Measurements from ENCODE around the gene KLK2.

The KLK2 gene

GRCh38 chr19:50873056-50873455 is at the start of gene KLK2:
TSS of gene KLK2 (plus strand) at chr19:50873439. CDS start at chr19:50873474, 35 bp downstream.
- no peak for DNase-seq

DNA sequence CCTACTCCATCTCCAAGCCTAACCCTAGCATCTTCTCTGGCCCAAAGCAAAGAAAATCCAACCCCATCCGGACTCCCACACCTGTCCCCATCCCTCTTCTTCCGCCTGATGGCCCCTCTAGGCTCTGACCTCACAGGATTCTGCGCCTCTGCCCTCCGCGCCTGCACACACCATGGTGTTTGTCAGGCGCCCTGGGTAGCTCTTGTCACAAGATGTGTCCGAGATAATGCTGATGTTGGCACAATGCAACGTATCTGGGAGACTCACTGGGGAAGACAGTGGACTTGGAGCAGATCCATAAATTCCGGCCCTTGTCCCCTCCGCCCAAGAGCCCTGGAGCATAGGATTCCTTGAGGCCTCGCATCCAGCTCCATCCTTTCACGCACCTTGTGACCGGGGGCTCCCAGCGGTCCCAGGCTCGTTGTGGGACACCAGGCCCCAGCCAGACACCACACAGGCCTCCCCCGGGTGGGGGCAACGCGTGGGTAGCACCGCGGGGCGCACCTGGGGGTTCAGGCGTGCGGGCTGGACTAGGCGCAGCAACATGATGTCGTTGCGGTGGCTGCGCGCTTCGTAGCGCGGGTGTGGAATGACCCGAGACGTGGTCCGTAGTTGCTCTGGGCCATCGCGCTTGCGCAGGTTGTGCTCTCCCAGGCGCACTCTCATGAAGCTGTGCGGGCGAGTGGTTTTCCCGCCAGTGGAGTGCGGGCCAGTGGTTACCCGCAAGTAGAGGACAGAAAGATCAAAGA is 46.6 kb upstream of the KLK2 start:
- DNase-seq: no peak

DNA sequence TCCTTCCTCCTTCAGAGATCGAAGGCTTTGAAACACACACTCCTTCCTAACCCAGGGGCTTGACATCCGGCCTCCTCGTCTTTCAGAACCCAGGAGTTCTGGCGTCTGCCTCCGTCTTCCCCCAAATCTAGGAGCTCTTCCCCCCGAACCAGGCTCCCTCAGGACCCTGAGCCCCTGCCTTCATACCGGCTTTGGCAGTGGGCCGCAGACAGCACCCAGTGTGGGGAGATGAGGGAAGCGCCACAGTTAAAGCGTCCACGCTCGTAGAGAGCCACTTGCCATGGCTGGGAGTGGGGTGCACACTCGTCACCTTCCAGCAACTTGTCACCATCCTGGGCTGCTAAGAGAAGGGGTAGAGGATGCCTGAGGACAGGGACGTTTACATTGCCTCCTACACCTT is 45.8 kb upstream of the KLK2 start:
- no peak for DNase-seq

GRCh38 chr19:50829801-50830200 is 43.4 kb upstream of the KLK2 start:
- DNase-seq: no peak

GRCh38 chr19:50830266-50831025 is 42.8 kb upstream of the KLK2 start:
- DNase-seq: no peak

DNA sequence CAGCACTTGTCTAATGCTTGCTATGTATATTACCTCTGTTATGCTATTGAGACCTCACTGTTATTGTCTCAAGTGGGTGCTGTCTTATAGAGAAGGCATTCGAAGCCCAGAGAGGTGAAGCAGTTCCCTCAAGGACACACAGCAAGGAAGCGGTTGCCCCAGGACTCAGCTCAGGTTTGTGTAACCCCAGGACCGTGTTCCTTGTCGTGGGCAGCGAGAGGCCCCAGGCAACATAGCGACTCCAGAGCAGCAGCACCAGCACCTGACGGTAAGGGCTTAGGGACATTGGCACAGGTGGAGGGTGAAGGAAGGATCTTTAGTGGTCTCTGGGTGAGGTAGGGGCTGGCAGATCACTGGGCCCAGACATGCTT is 42.2 kb upstream of the KLK2 start:
- no peak for DNase-seq

GRCh38 chr19:50832666-50833065 is 40.6 kb upstream of the KLK2 start:
- DNase-seq: no peak

DNA sequence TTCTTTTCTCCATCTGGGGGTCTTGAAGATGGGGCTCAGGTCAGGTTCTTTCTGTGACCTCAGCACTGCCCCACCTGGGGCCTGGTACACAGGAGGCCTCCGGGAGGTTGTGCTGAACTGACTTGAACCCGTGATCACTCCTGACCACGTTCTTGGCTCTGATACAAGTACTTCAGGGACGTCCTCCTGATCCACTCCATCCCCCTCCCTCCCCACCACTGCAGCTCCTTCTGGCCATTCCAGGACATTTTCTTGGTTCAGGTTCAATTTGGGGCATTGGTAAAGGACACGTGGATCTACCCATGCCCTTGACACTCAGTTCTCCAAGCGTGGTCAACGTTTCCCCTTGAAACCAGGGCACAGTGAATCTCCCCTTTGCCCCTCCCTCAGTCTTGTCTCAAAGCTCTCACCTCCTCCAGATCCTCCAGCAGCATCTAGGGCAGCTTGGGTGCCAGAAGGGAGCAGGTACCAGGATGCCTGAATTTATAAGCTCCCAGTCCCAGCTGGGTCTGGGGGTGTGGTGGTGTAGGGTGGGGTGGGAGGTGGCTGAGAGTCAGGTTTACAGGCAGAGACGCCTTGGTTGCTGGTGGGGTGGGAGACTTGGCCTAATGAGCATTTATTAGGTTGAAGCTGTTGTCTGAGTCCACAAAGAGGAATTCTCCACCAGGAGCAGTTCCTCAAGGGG is 40.0 kb upstream of the KLK2 start, which contains the start of gene KLK15:
Gene KLK15 (minus strand): TSS at position 458 of the 685 bp plus-strand sequence. CDS start 2,082 bp downstream, outside the sequence.
- DNase-seq: no peak

DNA sequence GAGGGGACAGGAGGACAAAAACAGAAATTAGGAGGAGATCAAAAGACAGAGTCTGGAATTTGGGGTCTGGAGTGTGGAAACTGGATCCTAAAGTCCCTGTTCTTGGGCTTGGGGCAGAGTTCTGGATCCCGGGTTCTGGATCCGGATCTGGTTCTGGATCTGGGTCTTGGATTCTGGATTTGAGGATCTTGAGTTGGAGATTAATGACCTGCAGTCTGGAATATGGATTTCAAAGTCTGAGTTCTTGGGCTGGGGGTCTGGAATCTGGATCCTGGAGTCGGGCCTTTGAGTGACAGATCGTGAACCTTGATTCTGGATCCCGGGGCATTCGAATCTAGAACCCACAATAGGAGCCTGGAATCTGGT is 39.5 kb upstream of the KLK2 start:
- DNase-seq: no peak

- DNase-seq: no peak
Observed at GRCh38 chr19:50835103-50835784, 38.0 kb upstream of the KLK2 start.

- no peak for DNase-seq
Observed at GRCh38 chr19:50835785-50836542, 37.3 kb upstream of the KLK2 start.

GRCh38 chr19:50836543-50837195 is 36.6 kb upstream of the KLK2 start:
- no peak for DNase-seq

GRCh38 chr19:50837300-50837699 is 35.9 kb upstream of the KLK2 start:
- DNase-seq: no peak

DNA sequence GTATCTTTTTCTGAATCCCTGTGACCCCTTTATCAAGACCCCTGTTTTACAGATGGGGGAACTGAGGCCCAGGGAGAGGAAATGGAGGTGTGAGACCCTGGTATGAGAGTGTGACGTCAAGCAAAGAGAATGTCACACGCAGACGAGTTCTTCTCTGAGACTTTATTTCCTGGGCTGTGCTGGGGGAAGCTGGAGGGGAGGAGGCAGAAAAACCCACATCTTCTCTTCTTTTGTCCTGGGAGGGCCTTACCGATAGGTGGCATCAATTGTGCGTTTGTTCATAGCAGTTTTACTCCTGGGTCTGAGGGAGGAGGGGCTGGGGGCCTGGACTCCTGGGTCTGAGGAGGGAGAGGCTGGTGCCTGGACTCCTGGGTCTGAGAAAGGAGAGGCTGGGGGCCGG is 35.0 kb upstream of the KLK2 start:
- DNase-seq: no peak

DNA sequence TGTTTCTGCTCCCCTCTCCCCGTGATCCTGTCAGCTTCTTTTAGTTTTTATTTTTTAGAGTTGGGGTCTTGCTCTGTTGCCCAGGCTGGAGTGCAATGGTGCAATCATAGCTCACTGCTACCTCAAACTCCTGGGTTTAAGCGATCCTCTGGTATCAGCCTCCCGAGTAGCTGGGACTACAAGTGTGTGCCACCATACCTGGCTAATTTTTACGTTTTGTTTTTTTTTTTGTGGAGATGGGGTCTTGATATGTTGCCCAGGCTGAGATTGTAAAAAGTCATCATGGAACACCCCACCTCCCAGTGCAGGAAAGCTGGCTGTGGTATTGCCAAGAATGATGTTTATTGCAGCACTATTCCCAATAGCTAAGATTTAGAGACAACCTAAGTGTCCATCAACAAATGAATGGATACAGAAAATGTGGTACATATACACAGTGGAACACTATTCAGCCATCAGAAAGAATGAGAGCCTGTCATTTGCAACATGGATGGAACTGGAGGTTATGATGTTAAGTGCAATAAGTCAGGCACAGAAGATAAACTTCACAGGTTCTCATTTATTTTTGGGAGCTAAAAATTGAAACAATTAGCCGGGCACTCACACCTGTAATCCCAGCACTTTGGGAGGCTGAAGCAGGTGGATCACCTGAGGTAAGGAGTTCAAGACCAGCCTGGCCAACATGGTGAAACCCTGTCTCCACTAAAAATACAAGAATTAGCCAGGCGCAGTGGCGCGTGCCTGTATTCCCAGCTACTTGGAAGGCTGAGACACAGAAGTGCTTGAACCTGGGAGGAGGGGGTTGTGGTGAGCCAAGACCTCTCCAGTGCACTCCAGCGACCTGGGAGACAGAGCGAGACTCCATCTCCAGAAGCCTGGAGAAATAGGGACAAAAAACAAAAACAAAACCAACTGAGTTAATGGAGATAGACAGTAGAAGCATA is 33.3 kb upstream of the KLK2 start:
- DNase-seq: no peak

DNA sequence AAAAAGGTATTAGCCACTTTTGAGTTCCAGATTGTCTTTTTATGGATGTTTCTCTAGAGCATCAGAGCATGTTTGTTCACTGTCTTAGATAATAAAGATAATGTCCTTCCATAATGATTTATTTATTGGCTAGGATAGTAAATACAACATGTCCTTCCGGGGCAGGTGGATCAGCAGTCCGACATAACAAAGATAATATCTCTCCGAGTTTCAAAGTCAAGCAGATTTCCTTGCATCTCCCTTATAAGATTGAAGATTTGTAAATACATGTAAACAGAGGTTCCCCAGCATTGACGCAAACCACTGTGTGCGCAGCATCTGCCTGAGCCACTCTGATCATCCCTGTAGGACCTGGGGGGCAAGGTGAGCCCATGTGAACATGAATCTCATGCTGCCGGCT is 31.1 kb upstream of the KLK2 start:
- DNase-seq: no peak

DNA sequence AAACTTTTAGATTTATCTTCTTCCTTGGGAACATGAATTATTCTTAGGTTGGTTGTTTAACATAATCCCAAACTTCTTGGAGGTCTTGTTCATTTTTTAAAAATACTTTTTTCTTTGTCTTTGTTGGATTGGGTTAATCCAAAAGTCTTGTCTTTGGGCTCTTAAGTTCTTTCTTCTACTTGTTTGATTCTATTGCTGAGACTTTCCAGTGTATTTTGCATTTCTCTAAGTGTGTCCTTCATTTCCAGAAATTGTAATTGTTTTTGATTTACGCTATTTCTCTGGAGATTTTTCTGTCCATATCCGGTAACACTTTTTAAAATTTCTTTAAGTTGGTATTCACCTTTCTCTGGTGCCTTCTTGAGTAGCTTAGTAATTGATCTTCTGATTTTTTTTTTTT is 30.0 kb upstream of the KLK2 start:
- DNase-seq: no peak

DNA sequence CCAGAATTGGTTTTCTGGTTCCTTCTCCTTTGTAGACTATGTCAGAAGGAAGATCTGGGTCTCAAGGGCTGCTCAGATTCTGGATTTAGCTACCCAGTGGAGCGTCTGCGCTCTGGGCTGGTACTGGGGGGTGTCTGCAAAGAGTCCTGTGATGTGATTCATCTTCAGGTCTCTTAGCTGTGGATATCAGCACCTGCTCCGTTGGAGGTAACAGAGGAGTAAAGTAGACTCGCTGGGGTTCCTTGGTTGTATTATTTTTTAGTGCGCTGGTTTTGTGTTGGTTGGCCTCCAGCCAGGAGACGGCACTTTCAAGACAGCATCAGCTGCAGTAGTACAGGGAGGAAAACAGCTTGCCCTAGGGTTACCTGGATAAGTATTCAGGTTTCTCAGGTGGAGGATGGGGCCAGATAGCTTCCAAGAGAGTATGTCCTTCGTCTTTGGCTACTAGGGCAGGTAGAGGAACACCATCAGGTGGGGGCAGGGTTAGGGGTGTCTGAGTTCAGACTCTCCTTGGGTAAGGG is 29.5 kb upstream of the KLK2 start:
- DNase-seq: no peak

DNA sequence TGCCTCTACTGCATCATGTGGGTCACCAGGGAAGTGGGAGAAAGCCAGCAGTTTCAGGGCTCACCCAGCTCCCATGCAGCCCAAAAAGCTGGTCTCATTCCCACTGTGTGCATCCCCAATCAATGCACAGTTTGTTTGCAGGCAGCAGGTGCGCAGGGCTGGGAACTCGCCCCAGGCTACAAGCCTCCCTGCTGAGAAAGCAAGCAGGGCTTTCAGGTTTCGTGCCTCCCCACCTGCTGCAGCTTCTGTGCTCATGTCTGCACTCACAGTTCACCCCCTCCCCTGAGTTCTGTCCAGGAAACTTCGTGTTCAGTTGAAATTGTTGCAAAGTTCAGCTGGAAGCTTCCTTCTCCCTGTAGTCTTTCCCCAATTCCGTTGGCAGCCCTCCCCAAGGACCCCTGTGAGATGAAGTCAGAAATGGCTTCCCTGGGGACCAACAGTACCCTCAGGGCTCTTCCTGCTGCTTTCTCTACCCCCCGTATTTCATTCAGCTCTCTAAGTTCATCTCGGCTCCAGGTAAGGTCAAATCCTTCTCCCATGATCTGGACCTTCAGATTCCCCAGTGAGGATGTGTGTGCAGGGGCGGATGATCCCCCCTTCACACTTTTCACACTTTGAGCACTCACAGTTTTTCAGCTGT is 28.8 kb upstream of the KLK2 start:
- no peak for DNase-seq

- no peak for DNase-seq
Observed at GRCh38 chr19:50850738-50851137, 22.5 kb upstream of the KLK2 start.
